Brain microvascular endothelial cell (primary cell): ENCODE results near the gene IQCH.

Experiments used
- DNase-seq: peaks from one replicate; pipeline ENCODE4 v3.0.0-alpha.2; 2020
- H3K27ac ChIP-seq: fragments of 250-450 bp; sonication (Bioruptor Pico); 2 replicates; pipeline ENCODE4 v1.5.1; 2020; ENCODE audit warnings: mild to moderate bottlenecking, moderate library complexity
- H3K27me3 ChIP-seq: fragments of 250-450 bp; sonication (Bioruptor Pico); replicated peaks from 2 replicates; pipeline ENCODE4 v1.5.1; 2020; ENCODE audit warnings: mild to moderate bottlenecking
- H3K36me3 ChIP-seq: fragments of 250-450 bp; sonication (Bioruptor Pico); replicated peaks from 2 replicates; pipeline ENCODE4 v1.5.1; 2020; ENCODE audit warnings: mild to moderate bottlenecking
- H3K4me3 ChIP-seq: 2 replicates; pipeline ENCODE4 v1.5.1; 2011; ENCODE audit warnings: low read depth, mild to moderate bottlenecking, control low read depth, low read length, moderate library complexity
- in situ Hi-C: cut with HindIII; loops from 2 replicates; pipeline ENCODE4 v1.10.0; 2017; ENCODE audit warnings: low sequenced_read_pairs, low pct_ligation_motif_present
- TF ChIP-seq, protein P1 (sequence below): IDR thresholded peaks from 2 replicates; pipeline ENCODE4 v1.5.1; 2011; ENCODE audit warnings: low read depth, mild to moderate bottlenecking, moderate library complexity, low read length, control low read depth, inconsistent platforms; ENCODE audit errors: missing control alignments

Gene IQCH

DNA sequence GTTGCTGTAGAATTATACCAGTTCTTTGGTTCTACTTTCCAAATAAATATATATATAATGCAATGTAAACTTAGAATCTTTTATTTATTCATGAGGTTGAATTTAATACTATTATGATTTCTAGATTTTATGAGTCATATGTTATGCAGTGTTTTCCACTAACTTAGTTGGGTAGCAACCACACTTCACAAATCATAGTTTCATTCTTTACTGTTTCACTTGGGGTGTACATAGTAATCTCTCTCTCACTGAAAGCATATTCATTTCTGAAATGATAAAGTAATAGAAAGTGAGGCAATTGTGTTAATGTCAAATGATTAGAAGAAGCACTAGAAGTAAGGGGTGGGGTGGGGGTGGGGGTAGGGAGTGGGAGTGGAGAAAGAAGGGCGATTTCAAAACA, 52.6 kb downstream of the IQCH start:
- in situ Hi-C loops = no loop called here
- TF ChIP-seq, protein P1, sequence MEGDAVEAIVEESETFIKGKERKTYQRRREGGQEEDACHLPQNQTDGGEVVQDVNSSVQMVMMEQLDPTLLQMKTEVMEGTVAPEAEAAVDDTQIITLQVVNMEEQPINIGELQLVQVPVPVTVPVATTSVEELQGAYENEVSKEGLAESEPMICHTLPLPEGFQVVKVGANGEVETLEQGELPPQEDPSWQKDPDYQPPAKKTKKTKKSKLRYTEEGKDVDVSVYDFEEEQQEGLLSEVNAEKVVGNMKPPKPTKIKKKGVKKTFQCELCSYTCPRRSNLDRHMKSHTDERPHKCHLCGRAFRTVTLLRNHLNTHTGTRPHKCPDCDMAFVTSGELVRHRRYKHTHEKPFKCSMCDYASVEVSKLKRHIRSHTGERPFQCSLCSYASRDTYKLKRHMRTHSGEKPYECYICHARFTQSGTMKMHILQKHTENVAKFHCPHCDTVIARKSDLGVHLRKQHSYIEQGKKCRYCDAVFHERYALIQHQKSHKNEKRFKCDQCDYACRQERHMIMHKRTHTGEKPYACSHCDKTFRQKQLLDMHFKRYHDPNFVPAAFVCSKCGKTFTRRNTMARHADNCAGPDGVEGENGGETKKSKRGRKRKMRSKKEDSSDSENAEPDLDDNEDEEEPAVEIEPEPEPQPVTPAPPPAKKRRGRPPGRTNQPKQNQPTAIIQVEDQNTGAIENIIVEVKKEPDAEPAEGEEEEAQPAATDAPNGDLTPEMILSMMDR = no peak
- no peak for DNase-seq
- Histone ChIP-seq H3K36me3 (no peaks in the 10 kb centered on the region), H3K4me3 (no peak overlapping the region), H3K27ac (no peak overlapping the region), H3K27me3 (no peaks in the 10 kb centered on the region)

DNA sequence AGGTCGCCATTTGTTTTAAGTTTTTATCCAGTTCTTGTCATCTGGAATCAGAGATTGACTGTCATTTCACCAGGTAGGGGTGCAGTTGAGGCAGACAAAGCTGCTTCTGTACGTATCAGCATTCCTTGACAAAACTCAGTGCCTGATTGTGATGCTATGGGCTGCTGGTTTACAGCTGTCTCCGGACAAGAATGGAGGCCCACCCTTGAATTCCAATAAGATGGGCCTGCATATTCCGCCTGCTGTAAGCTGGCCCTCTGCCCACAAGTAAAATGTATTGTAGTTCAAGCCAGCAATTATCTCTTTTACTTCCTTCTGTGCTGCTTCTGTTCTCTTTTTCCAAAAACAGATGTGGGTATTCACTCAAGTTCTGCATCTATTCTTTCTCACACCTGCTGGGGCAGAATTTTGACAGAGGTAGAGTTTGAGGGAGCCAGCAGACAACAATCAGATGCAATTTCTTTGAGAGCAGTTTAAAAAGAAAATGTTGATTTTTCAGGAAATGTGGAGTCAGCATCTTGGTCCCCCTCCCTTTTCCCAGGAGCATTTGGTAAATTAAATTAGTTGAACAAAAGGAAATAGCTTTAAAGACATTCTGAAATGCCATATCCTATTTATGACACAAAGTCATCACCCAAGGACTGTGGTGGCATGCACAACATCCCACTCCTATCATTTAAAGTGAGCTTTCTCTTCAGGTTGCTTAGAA, 53.5 kb downstream of the IQCH start:
- Histone ChIP-seq H3K4me3 (no peak overlapping the region), H3K36me3 (no peaks in the 10 kb centered on the region), H3K27me3 (no peaks in the 10 kb centered on the region), H3K27ac (no peak overlapping the region)
- in situ Hi-C loops = no loop called here
- TF ChIP-seq, protein P1 = no peak
- no peak for DNase-seq

DNA sequence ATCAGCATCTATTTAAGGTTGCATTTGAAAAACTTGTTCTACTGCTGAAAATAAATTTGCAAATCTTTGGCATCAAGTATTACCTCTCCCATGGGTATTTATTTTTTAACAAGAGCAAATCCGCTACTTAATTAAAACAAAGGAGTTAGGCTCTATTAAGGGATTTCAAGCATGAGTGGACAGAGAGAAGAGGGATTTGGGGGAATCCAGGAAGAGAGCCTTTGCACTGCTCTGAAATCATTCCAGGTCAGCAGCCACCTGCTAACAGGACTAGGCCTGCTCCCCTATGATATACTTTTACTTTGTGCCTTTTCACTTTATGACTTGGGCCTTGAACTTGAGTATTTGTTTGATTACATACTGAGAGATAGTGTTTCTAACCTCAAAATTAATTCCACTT, 57.1 kb downstream of the IQCH start:
- in situ Hi-C loops = no loop called here
- no peak overlapping the region for H3K27ac ChIP-seq
- TF ChIP-seq, protein P1 = no peak
- H3K27me3 ChIP-seq = no peaks in the 10 kb centered on the region
- H3K4me3 ChIP-seq = no peak overlapping the region
- DNase-seq = no peak
- H3K36me3 ChIP-seq = no peaks in the 10 kb centered on the region

DNA sequence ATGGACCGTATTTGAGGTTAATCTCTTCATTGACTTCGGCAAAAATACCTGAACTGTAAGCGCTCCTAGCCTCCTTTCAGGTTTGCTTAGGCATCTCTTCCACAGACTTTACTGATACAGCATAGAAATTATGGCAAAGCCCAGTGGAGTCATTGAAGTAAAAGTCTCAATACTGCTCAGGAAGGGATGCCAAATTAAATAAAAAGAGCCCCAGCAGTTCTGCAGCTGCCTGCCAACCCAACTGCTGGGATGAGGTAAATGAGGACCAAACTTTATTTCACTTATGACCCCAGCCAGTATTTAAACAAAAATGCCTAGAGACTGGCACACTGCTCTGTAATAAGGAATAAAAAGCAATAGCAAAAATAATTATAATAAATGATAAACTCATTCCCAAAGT, 65.4 kb downstream of the IQCH start:
- in situ Hi-C loops = no loop called here
- TF ChIP-seq, protein P1 = no peak
- no peak overlapping the region for H3K27ac ChIP-seq

DNA sequence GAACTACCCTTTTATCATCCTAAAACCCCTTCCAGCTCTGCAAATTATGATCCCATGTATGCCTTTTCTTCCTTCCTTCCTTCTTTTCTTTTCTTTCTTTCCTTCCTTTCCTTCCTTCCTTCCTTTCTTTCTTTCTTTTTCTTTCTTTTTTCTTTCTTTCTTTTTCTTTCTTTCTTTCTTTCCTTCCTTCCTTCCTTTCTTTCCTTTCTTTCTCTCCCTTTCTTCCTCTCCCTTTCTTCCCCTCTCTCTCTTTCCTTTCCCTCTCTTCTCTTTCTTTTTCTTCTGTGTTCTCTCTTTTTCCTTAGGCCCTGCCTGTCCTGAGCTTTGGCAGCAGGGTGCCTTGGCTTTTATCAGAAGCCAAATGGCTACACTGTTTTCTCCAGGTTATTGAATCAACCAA, 66.8 kb downstream of the IQCH start:
- in situ Hi-C loops = no loop called here
- H3K36me3 ChIP-seq = no peaks in the 10 kb centered on the region
- H3K4me3 ChIP-seq = no peak overlapping the region
- no peak overlapping the region for H3K27ac ChIP-seq
- TF ChIP-seq, protein P1 = no peak
- DNase-seq = no peak
- no peaks in the 10 kb centered on the region for H3K27me3 ChIP-seq

More for the DNA sequence above, 65.4 kb downstream of the IQCH start:
- Histone ChIP-seq H3K27me3 (no peaks in the 10 kb centered on the region), H3K36me3 (no peaks in the 10 kb centered on the region), H3K4me3 (no peak overlapping the region)
- no peak for DNase-seq

DNA sequence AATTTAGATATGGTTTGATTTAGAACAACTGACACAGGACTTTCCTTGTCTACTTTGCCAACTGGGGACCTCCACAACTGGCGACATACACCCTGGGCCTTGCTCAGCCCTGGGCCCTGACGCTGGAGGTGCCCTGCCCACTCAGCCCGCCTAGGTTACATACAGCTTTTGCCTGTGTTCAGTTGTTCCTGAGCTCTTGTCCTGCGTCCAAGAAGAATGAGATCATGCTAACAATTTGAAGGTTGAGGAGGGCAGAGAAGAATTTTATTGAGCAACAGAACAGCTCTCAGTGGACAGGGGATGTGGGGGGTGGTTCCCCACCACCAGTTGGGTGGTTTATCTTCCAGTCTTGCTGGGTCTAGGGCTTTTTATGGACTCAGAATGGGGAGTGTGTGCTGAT, 67.9 kb downstream of the IQCH start:
- H3K36me3 ChIP-seq = no peaks in the 10 kb centered on the region
- no peak overlapping the region for H3K4me3 ChIP-seq
- in situ Hi-C loops = no loop called here
- no peak overlapping the region for H3K27ac ChIP-seq
- TF ChIP-seq, protein P1 = no peak
- H3K27me3 ChIP-seq = no peaks in the 10 kb centered on the region
- no peak for DNase-seq
